Raji (cell line): ENCODE data around the gene MXRA7.

Experiments
- POLR2A ChIP-seq: IDR thresholded peaks from 2 replicates; pipeline ENCODE4 v1.6.1; 2011; ENCODE audit warnings: low read depth, low read length, control low read depth; ENCODE audit not compliant: insufficient read depth

Gene MXRA7

DNA sequence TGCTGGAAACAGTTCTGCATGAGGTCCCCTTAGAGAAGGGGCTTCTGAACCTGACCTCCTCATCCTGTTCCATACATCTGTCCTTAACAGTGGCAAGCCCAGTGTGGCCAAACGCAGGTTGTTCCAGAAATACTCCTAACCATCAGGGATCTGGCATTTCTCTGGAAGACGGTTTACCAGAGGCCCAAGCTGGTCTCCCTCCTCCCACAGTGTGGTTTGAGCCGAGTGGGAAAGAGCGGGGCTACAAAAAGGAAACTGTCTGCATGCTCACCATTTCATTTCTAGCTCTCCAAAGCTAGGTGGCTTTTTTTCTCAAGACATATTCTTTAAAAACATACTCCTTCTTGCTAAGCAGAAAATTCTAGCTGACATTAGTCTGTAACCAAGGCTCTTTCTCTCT, 6.0 kb downstream of the MXRA7 start:
- TF ChIP-seq POLR2A, result no peak

DNA sequence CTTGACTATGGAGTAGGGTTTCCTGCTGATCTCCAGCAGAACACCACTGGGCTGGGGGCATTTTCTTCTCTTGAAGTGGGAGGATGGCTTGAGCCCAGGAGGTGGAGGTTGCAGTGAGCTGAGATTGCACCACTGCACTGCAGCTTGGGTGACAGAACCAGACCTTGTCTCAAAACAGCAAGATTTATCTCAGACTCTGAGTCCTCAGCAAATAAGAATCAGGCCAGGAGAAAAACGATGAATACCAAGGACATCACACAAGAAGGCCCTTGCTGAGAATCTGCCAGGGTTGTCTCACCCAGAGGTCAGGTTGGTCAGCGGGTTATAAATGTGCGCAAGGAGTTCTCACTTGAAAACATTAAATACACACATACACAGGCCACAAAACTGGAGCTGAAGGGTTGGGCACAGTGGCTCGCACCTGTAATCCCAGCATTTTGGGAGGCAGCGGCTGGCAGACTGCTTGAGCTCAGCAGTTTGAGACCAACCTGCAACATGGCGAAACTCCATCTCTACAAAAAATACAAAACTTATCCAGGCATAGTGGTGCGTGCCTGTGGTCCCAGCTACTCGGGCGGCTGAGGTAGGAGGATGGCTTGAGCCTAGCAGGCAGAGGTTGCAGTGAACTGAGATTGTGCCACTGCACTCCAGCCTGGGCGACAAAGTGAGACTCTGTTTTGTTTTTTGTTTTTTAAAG, 7.7 kb downstream of the MXRA7 start:
- TF ChIP-seq POLR2A, result no peak

DNA sequence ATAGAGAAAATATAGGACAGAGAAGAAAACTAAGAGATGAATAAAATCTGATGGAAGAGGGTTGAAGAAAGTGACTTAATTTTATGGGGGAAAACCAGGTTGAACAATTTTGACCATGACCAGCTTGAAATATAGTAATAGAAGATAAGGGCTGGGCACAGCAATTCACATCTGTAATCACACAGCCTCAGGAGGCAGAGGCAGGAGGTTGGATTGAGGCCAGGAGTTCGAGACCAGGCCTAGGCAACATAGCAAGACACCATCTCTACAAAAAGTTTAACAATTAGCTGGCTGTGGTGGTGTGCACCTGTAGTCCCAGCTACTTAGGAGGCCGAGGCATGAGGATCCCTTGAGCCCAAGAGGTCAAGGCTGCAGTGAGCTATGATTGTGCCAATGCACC, 8.7 kb downstream of the MXRA7 start:
- no peak for TF ChIP-seq POLR2A

DNA sequence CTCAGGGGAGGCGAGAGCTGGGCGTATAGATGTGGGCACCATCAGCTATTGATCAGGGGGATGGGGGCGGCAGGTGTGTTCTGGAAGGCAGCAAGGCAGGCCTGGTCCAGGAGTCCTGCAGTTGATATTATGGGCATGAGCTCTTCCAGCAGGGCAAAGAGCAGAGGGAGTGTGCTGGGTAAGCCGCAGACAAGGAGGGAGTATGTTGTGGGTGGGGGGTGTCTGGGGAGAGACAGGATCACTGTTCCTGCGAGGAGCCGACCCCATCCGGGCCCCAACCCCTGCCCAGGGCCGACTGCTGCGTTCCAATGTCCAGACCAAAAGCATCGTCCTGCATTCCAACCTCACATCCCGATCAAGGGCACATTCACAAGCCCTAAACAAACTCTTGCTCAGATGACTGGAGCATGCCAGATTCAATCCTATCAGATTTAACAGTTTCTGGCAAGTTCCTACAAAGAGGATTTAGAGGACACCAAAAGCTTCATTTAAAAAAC, 9.2 kb downstream of the MXRA7 start:
- TF ChIP-seq POLR2A, result no peak

DNA sequence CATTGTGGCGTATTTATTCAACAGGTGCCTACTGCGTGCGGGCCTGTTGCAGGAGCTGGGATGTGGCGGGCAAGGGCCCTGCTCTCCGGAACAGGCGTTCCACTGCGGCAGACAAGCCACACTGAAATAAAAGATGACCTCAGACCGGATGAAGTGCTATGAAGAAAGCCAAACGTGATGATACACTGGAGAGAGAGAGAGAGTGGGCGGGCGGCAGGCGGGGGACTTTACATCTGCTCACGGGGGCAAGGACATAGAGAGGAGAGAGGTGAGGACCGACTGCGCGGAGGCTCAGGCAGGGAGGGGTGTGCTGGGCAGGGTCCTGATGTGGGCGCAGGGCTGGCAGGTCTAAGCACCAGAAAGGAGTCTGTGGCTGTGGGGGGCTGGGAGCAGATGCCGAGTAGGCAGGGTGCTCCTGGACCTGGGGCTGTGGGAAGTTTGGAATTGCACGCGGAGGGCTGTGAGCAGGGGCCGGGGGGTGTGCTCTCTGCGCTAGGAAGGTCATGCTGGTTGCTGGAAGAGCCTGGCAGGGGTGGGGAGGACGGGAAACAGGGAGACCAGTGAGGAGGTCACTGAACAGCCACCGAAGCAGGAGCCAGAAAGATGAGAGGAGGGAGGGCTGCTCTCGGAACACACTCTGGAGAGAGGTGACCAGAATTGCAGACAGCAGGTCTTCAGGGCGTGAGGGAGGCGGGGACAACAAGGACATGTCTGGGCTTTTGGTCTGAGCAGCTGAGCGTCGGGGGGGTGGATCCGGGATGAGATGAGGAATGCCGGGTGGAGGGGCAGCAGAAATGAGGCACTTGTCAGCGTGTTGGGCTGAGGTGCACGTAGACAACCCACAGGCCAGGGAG, 9.9 kb downstream of the MXRA7 start:
- TF ChIP-seq POLR2A, result no peak

DNA sequence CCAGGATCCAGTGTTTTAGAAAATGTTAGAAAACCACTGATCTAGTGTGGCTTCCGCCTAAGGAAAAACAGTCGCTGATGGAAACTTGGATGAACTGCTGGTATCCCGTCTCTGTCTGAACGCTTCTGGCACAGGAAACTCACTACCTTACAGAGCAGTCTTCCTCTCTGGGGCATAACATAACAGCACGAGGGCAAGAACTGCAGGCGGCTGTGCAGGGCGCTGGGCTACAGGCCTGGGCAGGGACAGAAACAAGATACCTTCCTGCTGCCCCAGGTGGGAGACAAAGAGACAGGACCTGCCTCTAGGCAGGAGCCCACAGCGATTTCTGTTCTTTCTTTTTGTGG, 10.5 kb downstream of the MXRA7 start:
- no peak for TF ChIP-seq POLR2A

DNA sequence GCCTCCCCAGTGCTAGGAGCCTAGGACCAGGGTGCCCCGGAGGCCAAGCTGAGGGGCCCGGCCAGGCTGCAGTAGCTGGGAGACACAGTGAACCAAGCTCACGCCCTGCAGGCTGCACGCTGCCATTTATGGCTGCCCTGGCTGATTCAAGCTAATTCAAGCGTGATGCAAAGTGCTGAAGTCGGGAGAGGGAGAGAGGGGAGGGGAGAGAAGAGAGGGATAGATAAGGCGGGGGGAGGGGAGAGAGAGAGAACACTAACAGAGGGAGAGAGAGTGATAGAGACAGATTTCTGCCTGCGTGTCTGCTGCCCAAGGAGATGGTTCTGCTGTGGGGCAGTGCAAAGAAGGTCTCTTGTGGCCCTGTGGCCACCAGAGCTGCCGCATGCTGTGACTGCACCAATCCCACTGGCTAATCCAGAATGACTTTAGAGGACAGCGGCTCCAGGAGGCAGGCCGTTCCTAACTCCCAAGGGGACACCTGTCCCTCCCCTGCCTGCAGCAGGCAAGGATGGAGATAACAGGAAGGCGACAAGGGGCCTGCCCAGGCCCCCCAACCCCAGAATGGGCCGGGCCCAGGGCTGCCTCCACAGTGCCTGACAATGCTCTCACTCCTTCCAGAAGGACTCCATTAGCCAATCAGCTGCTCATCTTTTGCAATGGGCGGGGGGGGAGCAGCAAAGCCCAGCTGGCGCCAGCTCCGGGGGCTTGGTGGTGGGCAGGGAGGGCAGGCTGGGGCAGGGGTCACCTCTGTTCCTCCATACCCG, 12.9 kb downstream of the MXRA7 start:
- TF ChIP-seq POLR2A, result no peak

DNA sequence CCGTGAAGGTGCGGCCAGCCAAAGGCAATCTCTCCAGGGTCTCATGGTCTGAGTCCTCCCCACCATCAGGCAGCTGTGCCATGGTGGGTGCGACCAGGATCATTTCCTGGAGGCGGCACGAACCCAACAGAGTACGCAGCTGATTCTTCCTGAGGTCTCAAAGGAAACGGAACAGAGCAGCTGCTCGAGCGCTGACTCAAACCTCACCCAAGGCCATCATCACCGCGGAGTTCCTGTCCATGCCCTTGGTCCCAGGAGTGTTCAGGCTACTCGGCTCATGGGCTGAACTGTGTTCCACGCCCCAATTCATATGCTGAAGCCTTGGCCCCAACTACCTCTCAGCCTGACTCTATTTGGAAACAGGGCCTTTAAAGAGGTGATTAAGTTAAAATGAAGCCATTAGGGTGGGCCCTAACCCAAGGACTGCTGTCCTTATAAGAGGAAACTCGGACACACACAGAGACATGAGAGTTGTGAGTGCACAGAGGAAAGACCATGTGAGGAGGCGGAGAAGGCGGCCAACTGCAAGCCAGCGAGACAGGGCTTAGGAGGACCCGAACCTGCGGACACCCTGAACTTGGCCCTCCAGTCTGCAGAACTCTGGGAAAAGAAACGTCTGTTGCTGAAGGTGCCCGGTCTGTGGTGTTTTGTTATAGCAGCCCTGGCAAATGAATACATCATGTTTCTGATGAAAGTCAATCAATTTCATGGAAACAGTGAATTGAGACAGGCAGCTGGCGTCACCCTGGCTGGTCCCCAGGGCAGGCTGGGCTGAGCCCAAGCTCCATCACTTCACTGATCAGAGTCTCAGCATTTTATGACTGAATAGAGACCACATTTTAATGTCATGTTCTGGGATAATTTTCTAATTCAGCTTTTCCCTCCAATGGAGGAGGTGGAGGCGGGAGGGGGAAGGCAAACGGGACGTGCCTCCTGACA, 13.7 kb downstream of the MXRA7 start:
- TF ChIP-seq POLR2A, result no peak

DNA sequence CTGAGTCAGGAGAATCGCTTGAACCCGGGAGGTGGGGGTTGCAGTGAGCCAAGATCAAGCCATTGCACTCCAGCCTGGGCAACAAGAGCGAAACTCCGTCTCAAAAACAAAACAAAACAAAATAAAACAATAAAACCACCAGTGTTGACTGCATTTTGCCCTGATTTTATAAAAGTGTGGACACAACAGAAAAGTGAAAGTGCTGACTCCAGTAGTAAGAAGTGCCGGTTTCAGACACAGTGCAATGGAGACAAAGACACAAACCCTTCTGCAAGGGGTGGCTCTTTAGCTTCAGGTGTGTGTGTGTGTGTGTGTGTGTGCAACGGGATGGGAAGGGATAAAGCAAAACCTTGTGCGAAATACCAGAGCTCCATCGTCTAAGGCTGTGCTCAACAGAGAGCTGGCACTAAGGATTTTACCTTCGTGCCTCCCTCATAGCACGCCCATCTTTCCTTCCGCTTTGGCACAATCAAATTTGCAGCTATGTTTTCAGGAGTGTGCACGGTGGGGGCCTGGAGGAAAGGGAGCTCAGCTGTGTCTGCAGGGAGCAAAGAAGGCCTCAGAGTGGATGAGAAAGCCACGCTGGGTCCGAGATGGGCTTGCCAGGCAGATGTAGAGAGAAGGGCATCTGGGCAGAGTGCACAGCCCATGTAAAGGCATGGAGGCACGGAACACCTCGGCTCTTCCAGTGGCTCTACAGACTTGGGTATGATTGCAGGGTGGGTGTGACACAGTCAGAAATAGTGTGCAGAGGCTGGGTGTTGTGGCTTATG, 15.5 kb downstream of the MXRA7 start:
- no peak for TF ChIP-seq POLR2A

DNA sequence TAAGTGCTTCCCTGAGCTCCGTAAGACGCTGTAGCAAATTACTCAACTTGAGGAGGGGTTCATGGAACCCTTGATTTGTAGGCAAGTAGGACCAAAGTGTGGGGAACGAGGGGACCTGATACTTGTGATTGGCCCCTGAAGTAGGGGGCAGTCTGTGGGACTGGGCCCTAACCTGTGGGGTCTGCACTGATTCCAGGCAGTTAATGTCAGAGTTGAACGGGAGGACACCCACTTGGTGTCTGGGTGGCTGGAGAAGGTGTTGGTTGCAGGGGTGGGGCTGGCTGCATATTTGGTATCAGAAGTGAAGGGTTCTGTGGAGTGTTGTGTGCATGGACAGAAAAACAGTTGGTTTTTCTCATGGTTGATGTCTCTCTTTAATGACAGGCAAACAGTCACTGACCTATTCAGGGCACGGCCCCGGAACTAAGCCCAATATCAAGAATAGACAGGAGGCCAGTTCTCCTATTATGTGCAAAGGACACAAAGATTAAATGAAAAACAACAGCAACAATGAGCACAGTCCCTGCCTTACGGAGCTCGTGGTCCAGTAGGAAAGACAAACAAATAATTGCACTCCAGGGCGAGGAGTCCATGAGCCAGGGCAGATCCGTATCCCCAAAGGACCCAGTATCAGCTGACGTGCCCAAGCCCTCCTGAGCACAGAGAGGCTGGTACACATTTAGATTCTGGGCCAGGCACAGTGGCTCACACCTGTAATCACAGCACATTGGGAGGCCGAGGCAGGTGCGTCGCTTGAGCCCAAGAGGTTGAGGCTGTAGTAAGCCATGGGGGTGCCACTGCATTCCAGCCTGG, 19.2 kb downstream of the MXRA7 start:
- TF ChIP-seq POLR2A, result no peak

DNA sequence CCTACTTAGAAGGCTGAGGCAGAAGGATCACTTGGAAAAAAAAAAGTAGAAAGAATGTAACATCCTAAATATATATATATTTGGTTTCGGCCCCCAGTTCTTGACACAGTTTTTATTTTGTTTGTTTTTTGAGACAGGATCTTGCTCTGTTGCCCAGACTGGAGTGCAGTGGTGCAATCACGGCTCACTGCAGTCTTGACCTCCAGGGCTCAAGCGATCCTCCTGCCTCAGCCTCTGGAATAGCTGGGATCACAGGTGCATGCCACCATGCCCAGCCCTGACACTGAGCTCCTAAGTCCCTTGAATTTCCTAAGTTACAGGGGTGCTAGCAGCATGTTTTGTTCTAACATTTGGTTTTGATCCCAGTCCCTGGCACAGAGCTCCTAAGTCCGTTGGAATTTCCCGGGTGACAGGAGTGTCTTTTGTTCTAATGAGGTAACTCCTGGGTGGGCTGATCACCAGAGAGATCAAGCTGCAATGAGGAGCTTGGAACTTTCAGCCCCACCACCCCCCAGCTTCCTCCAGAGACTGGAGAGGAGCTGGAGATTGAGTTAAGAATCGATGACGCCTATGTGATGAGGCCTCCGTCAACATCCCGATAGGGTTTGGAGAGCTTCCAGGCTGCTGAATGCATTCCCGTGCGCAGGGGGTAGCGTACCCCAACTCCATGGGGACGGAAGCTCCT, 20.0 kb downstream of the MXRA7 start:
- no peak for TF ChIP-seq POLR2A

DNA sequence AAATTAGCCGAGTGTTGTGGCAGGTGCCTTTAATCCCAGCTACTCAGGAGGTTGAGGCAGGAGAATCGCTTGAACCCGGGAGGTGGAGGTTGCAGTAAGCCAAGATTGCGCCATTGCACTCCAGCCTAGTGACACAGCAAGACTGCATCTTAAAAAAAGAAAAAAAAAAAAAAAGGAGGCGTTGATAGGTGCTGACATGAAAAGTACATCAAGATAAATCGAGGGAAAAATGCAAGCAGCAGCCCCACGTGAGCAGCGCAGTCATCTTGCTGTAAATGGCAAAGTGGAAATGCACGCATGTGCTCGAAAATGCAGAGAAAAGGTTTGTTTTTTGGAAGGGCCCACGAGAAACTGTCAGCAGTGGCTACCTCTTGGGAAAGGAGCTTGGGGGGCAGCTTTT, 20.9 kb downstream of the MXRA7 start:
- TF ChIP-seq POLR2A, result no peak
